Thyroid gland (tissue), 4 donors: ENCODE measurements around the gene SPOCK2.

ENCODE experiments used
- POLR2A ChIP-seq, 2 donors: fragments of 450-650 bp; IDR thresholded peaks; one replicate each; pipeline ENCODE4 v1.6.1; 2017; ENCODE audit warnings: antibody characterized with exemption in 2 of 2, mild to moderate bottlenecking in 2 of 2, moderate library complexity in 1 of 2
- TF ChIP-seq, protein P1 (sequence below), 6 experiments: fragments of 200-600 bp in 3 of 6; fragments of 450-650 bp in 3 of 6; sonication (generic) in 3 of 6; IDR thresholded peaks; one replicate each; pipeline ENCODE4 v1.5.1; 2016 to 2019; ENCODE audit warnings: antibody characterized with exemption in 6 of 6, mild to moderate bottlenecking in 2 of 6, inconsistent platforms in 1 of 6, moderate library complexity in 1 of 6

- TF ChIP-seq, protein P1, sequence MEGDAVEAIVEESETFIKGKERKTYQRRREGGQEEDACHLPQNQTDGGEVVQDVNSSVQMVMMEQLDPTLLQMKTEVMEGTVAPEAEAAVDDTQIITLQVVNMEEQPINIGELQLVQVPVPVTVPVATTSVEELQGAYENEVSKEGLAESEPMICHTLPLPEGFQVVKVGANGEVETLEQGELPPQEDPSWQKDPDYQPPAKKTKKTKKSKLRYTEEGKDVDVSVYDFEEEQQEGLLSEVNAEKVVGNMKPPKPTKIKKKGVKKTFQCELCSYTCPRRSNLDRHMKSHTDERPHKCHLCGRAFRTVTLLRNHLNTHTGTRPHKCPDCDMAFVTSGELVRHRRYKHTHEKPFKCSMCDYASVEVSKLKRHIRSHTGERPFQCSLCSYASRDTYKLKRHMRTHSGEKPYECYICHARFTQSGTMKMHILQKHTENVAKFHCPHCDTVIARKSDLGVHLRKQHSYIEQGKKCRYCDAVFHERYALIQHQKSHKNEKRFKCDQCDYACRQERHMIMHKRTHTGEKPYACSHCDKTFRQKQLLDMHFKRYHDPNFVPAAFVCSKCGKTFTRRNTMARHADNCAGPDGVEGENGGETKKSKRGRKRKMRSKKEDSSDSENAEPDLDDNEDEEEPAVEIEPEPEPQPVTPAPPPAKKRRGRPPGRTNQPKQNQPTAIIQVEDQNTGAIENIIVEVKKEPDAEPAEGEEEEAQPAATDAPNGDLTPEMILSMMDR (IDR thresholded peaks at IDR 0.05), result no peak
- TF ChIP-seq POLR2A (IDR thresholded peaks at IDR 0.05), result no peak
Observed at GRCh38 chr10:72024596-72024995, 63.8 kb downstream of the SPOCK2 start.
